Astrocyte (in vitro differentiated cells and primary cell): ENCODE results near the gene TMEM238L. TPM values are rescaled to one million over a fixed set of nuclear protein-coding genes. Genes with fewer than 3 reads are reported as not detected.

Experiments used
- DNase-seq: peaks from one replicate; pipeline ENCODE4 v3.0.0-alpha.2; 2010; ENCODE audit warnings: low read depth
- FAIRE-seq: peaks from 2 replicates; lab custom pipeline; 2011; peaks lifted over from hg19 to GRCh38; lab: Jason Lieb, UNC
- H2AFZ ChIP-seq: 2 replicates; pipeline ENCODE4 v1.6.0; 2012; ENCODE audit warnings: low read depth, low read length, inconsistent platforms
- H3K27ac ChIP-seq: 2 replicates; pipeline ENCODE4 v1.5.1; 2011; ENCODE audit warnings: low read depth, low read length, inconsistent platforms
- H3K27me3 ChIP-seq: 2 replicates; pipeline ENCODE4 v1.6.0; 2011; ENCODE audit warnings: low read length, inconsistent platforms; ENCODE audit not compliant: insufficient read depth
- H3K36me3 ChIP-seq: 2 replicates; pipeline ENCODE4 v1.5.1; 2011; ENCODE audit warnings: low read length, inconsistent platforms; ENCODE audit not compliant: insufficient read depth
- H3K4me1 ChIP-seq: 2 replicates; pipeline ENCODE4 v1.5.1; 2011; ENCODE audit warnings: low read length, inconsistent platforms; ENCODE audit not compliant: insufficient read depth
- H3K4me2 ChIP-seq: 2 replicates; pipeline ENCODE4 v1.6.0; 2012; ENCODE audit warnings: low read length, inconsistent platforms
- H3K4me3 ChIP-seq: 2 replicates; pipeline ENCODE4 v1.5.1; 2011; ENCODE audit warnings: low read depth, mild to moderate bottlenecking, low read length, inconsistent platforms; ENCODE audit not compliant: insufficient read depth
- H3K79me2 ChIP-seq: 2 replicates; pipeline ENCODE4 v1.6.0; 2012; ENCODE audit warnings: mild to moderate bottlenecking, low read length, inconsistent platforms; ENCODE audit not compliant: insufficient read depth
- H3K9ac ChIP-seq: 2 replicates; pipeline ENCODE4 v1.6.0; 2012; ENCODE audit warnings: mild to moderate bottlenecking, low read length, inconsistent platforms
- H3K9me3 ChIP-seq: 2 replicates; pipeline ENCODE4 v1.5.1; 2012; ENCODE audit warnings: low read depth, mild to moderate bottlenecking, low read length, inconsistent platforms; ENCODE audit not compliant: insufficient read depth
- H4K20me1 ChIP-seq: 2 replicates; pipeline ENCODE4 v1.6.0; 2012; ENCODE audit warnings: low read length, inconsistent platforms; ENCODE audit not compliant: insufficient read depth
- H3K27ac Mint-ChIP-seq: one replicate; pipeline ENCODE4 v1.8.0; 2021; ENCODE audit warnings: mild to moderate bottlenecking, mixed read lengths; ENCODE audit not compliant: unreplicated experiment
- H3K27me3 Mint-ChIP-seq: one replicate; pipeline ENCODE4 v1.8.0; 2021; ENCODE audit warnings: low read depth, mixed read lengths; ENCODE audit not compliant: unreplicated experiment
- H3K36me3 Mint-ChIP-seq: one replicate; pipeline ENCODE4 v1.8.0; 2021; ENCODE audit warnings: low read depth, mixed read lengths; ENCODE audit not compliant: unreplicated experiment
- H3K4me1 Mint-ChIP-seq: one replicate; pipeline ENCODE4 v1.8.0; 2021; ENCODE audit warnings: low read depth, mixed read lengths; ENCODE audit not compliant: unreplicated experiment
- H3K4me3 Mint-ChIP-seq: one replicate; pipeline ENCODE4 v1.8.0; 2021; ENCODE audit warnings: mild to moderate bottlenecking, moderate library complexity, mixed read lengths; ENCODE audit not compliant: unreplicated experiment
- H3K9me3 Mint-ChIP-seq: one replicate; pipeline ENCODE4 v1.8.0; 2021; ENCODE audit warnings: mild to moderate bottlenecking, mixed read lengths; ENCODE audit not compliant: unreplicated experiment
- CTCF ChIP-seq: IDR thresholded peaks from 2 replicates; pipeline ENCODE4 v1.5.1; 2011; ENCODE audit warnings: low read depth, mild to moderate bottlenecking, inconsistent platforms, low read length, moderate library complexity; ENCODE audit not compliant: insufficient read depth
- EZH2 ChIP-seq: IDR thresholded peaks from 2 replicates; pipeline ENCODE4 v1.6.1; 2012; ENCODE audit warnings: mild to moderate bottlenecking, low read length, inconsistent platforms; ENCODE audit not compliant: insufficient read depth
- total RNA-seq: library from RNA; stranded (reverse); gene quantifications from 2 replicates; pipeline ENCODE4 v1.2.1, GENCODE V29; 2021

TMEM238L gene
- total RNA-seq, 1 donor from 2014 or later: not detected

DNA sequence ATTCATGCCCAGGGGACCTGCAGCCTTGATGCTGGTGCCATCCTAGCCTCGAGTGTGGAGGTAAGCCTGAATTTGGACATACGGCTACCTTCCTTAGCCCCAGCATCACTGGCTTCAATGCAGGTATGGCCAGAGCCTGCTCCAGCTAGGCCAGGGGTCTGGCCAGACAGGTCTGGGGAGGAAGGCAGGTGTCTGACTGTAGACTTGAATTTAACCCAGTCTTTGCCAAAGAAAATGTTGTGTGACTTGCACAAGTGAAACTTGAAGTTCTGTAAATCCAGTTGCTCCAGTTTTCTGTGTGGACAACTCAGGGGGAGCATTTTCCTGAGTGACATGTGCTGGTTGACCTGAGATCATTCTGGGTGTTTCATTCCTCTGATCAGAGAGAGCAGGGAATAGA lies 32.8 kb downstream of the TMEM238L start:
- no peaks in the 10 kb centered on the region for H3K27me3 ChIP-seq
- Mint-ChIP-seq H3K27ac (no peak overlapping the region), H3K9me3 (peaks cover 8% of the 10 kb centered on the region), H3K27me3 (peaks cover 3% of the 10 kb centered on the region), H3K4me3 (no peak overlapping the region), H3K4me1 (no peaks in the 10 kb centered on the region), H3K36me3 (no peaks in the 10 kb centered on the region)
- TF ChIP-seq CTCF (no peak), EZH2 (no peak)
- H3K4me2 ChIP-seq: no peak overlapping the region
- no peak overlapping the region for H3K4me3 ChIP-seq
- no peaks in the 10 kb centered on the region for H3K36me3 ChIP-seq
- DNase-seq (no peak), FAIRE-seq (no peak)
- peaks cover 11% of the 10 kb centered on the region for H3K9me3 ChIP-seq
- no peak overlapping the region for H3K27ac ChIP-seq
- H3K79me2 ChIP-seq: no peaks in the 10 kb centered on the region
- H4K20me1 ChIP-seq: no peaks in the 10 kb centered on the region
- H3K9ac ChIP-seq: no peak overlapping the region
- H3K4me1 ChIP-seq: no peaks in the 10 kb centered on the region
- H2AFZ ChIP-seq: no peak overlapping the region

DNA sequence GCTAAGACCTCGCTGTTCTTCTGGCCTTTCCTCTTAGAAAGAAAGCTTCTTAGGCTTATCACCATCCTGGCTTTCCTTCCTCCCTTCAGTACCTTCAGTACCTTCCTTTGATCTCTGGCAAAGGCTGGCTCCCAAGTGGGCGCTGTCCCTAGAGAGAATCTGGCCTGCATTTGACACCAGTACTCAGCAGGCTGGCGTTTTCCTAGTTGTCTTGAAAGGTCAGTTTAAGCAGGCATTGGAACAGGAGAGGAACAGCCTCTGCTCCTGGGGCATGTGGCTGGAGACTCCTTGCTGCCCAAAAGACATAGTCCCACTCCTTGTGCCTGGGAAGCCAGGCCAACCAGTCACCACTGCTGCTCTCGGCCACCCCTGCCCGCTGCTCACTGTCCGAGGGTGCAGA lies 34.1 kb downstream of the TMEM238L start:
- Histone ChIP-seq H3K4me2 (no peak overlapping the region), H3K4me3 (no peak overlapping the region), H3K9ac (no peak overlapping the region), H2AFZ (no peak overlapping the region), H4K20me1 (no peaks in the 10 kb centered on the region), H3K27ac (no peak overlapping the region), H3K79me2 (no peaks in the 10 kb centered on the region), H3K27me3 (no peaks in the 10 kb centered on the region), H3K36me3 (no peaks in the 10 kb centered on the region), H3K4me1 (no peaks in the 10 kb centered on the region), H3K9me3 (peaks cover 12% of the 10 kb centered on the region)
- TF ChIP-seq EZH2 (no peak), CTCF (no peak)
- peaks cover 6% of the 10 kb centered on the region for H3K9me3 Mint-ChIP-seq
- peaks cover 3% of the 10 kb centered on the region for H3K27me3 Mint-ChIP-seq
- H3K36me3 Mint-ChIP-seq: no peaks in the 10 kb centered on the region
- no peak overlapping the region for H3K27ac Mint-ChIP-seq
- DNase-seq: no peak
- no peak overlapping the region for H3K4me3 Mint-ChIP-seq
- FAIRE-seq: no peak
- H3K4me1 Mint-ChIP-seq: no peaks in the 10 kb centered on the region

- Histone ChIP-seq H3K36me3 (no peaks in the 10 kb centered on the region), H3K9ac (no peak overlapping the region), H3K4me1 (no peaks in the 10 kb centered on the region), H3K79me2 (no peaks in the 10 kb centered on the region), H3K27ac (no peak overlapping the region), H2AFZ (no peak overlapping the region), H4K20me1 (no peaks in the 10 kb centered on the region), H3K9me3 (peaks cover 12% of the 10 kb centered on the region), H3K27me3 (no peaks in the 10 kb centered on the region), H3K4me2 (no peak overlapping the region), H3K4me3 (no peak overlapping the region)
- Mint-ChIP-seq H3K9me3 (peaks cover 6% of the 10 kb centered on the region), H3K4me1 (no peaks in the 10 kb centered on the region), H3K36me3 (no peaks in the 10 kb centered on the region), H3K27me3 (peaks cover 3% of the 10 kb centered on the region), H3K27ac (no peak overlapping the region), H3K4me3 (no peak overlapping the region)
- TF ChIP-seq EZH2 (no peak), CTCF (no peak)
- no peak for DNase-seq
- FAIRE-seq: no peak
Measured at GRCh38 chr17:10768750-10769251, 35.1 kb downstream of the TMEM238L start.
